Sigmoid colon (tissue), 7 donors: ENCODE results near the gene CLEC9A. TPM values are rescaled to one million over a fixed set of nuclear protein-coding genes. Genes with fewer than 3 reads are reported as not detected.

Experiments used
- DNase-seq: peaks from one replicate; pipeline ENCODE4 v3.0.0-alpha.2; 2019
- H3K27ac ChIP-seq, 4 donors: fragments of 200-600 bp; sonication (generic); one replicate each; pipeline ENCODE4 v1.5.1; 2016 to 2019; ENCODE audit warnings: mild to moderate bottlenecking in 1 of 4
- H3K27me3 ChIP-seq, 3 donors: fragments of 200-600 bp; sonication (generic); one replicate each; pipeline ENCODE4 v1.5.1; 2019; ENCODE audit warnings: mild to moderate bottlenecking in 1 of 3
- H3K36me3 ChIP-seq, 4 donors: fragments of 200-600 bp; sonication (generic); one replicate each; pipeline ENCODE4 v1.5.1; 2016 to 2019
- H3K4me1 ChIP-seq, 4 donors: fragments of 200-600 bp; sonication (generic); one replicate each; pipeline ENCODE4 v1.5.1; 2017 to 2019
- H3K4me3 ChIP-seq, 4 donors: fragments of 200-600 bp; sonication (generic); one replicate each; pipeline ENCODE4 v1.5.1; 2017 to 2019; ENCODE audit warnings: mild to moderate bottlenecking in 2 of 4, moderate library complexity in 1 of 4
- H3K9me3 ChIP-seq, 4 donors: fragments of 200-600 bp in 3 of 4; sonication (generic) in 3 of 4; one replicate each; pipeline versions ENCODE4 v1.5.1 to v1.6.1; 2013 to 2019
- EP300 ChIP-seq, 4 donors: sonication (generic); formaldehyde crosslinking; IDR thresholded peaks; one replicate each; pipeline ENCODE4 v1.6.1; 2017; ENCODE audit warnings: antibody characterized with exemption in 4 of 4
- POLR2A ChIP-seq, 2 donors: fragments of 450-650 bp; IDR thresholded peaks; one replicate each; pipeline ENCODE4 v1.6.1; 2016; ENCODE audit warnings: antibody characterized with exemption in 2 of 2, mild to moderate bottlenecking in 2 of 2, moderate library complexity in 2 of 2
- POLR2AphosphoS5 ChIP-seq, 4 donors: sonication (generic); formaldehyde crosslinking; IDR thresholded peaks; one replicate each; pipeline ENCODE4 v1.6.1; 2017; ENCODE audit warnings: antibody characterized with exemption in 4 of 4
- WGBS, 2 donors: extraction: QIAGEN DNeasy Blood & Tissue Kit; methylation state at CpG; one replicate each; pipeline ENCODE4 v1.1.7; 2013; 5-methylcytosine and 5-hydroxymethylcytosine counted together
- intact Hi-C: fragments of 100-400 bp; cut with DNase I; formaldehyde crosslinking; loops from one replicate; pipeline ENCODE4 v1.15.1; 2023
- polyA plus RNA-seq, 3 donors: library from polyadenylated mRNA; stranded (reverse); fragments of 200-250 nt; gene quantifications; one replicate each; pipeline ENCODE4 v1.2.3, GENCODE V29; 2013
- total RNA-seq, 4 donors: library from RNA; depleted of rRNA; stranded (reverse); fragments of >200 nt; gene quantifications; one replicate each; pipeline ENCODE4 v1.1.0, GENCODE V29; 2016
- TF ChIP-seq, protein P1 (sequence below), 4 experiments: fragments of 450-650 bp in 3 of 4; fragments of 200-600 bp in 1 of 4; IDR thresholded peaks; one replicate each; pipeline ENCODE4 v1.5.1; 2016 to 2019; ENCODE audit warnings: antibody characterized with exemption in 4 of 4, mild to moderate bottlenecking in 3 of 4, moderate library complexity in 2 of 4
- donor health status: healthy with polysubstance abuse.
- donor health status: Bipolar disorder and iron deficiency.
- donor health status: healthy.

Gene CLEC9A
- total and polyA plus RNA-seq, 7 donors, result 0.46 to 1.5 TPM; not detected in 5

DNA sequence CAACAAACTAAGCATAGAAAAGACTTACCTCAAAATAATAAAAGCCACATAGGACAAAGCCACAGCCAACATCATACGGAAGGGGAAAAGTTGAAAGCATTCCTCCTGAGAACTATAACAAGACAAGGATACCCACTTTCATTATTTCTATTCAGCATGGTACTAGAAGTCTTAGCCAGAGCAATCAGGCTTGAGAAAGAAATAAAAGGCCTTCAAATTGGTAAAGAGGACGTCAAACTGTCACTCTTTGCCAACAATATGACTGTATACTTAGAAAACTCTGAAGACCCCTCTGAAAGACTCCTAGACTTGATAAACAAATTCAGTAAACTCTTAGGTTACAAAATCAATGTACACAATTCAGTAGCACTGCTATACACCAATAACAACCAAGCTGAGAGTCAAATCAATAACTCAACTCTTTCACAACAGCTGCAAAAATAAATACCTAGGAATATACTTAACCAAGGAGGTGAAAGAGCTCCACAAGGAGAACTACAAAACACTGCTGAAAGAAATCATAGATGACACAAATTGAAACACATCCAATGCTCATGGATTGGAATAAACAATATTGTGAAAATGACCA, 79.9 kb downstream of the CLEC9A start:
- Histone ChIP-seq H3K27ac (no peak overlapping the region), H3K36me3 (no peaks in the 10 kb centered on the region), H3K27me3 (no peaks in the 10 kb centered on the region), H3K9me3 (no peaks in the 10 kb centered on the region), H3K4me3 (no peak overlapping the region), H3K4me1 (no peaks in the 10 kb centered on the region)
- intact Hi-C loops, result no loop called here
- no peak for DNase-seq
- 82 to 92% methylated on average over 2 of the region's 2 CpGs for WGBS, 2 donors
- no peak for TF ChIP-seq EP300 (IDR thresholded peaks at IDR 0.05)
- TF ChIP-seq, protein P1, sequence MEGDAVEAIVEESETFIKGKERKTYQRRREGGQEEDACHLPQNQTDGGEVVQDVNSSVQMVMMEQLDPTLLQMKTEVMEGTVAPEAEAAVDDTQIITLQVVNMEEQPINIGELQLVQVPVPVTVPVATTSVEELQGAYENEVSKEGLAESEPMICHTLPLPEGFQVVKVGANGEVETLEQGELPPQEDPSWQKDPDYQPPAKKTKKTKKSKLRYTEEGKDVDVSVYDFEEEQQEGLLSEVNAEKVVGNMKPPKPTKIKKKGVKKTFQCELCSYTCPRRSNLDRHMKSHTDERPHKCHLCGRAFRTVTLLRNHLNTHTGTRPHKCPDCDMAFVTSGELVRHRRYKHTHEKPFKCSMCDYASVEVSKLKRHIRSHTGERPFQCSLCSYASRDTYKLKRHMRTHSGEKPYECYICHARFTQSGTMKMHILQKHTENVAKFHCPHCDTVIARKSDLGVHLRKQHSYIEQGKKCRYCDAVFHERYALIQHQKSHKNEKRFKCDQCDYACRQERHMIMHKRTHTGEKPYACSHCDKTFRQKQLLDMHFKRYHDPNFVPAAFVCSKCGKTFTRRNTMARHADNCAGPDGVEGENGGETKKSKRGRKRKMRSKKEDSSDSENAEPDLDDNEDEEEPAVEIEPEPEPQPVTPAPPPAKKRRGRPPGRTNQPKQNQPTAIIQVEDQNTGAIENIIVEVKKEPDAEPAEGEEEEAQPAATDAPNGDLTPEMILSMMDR (IDR thresholded peaks at IDR 0.05), result no peak
- TF ChIP-seq POLR2A (IDR thresholded peaks at IDR 0.05), result no peak
- no peak for TF ChIP-seq POLR2AphosphoS5 (IDR thresholded peaks at IDR 0.05)

DNA sequence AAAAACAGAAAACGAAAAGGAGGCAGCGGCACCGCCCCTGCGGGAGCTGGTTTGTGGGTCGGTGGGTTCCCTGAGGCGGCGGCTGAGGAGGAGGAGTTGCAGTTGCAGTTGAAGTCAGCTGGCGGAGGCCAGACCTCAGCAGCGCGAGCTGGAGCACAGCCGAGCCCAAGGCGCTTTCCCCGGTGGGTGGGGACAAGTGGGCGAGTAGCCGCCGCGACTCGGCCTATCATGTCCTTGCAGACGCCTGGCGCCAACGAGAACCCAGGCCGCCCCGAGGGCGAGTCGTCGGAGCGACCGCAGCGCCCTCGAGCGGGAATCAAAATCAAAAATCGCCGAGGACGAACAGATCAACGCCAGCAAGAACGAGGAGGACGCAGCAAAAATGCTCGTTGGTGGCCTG, 81.0 kb downstream of the CLEC9A start:
- H3K4me3 ChIP-seq, result no peak overlapping the region
- H3K27ac ChIP-seq, result no peak overlapping the region
- TF ChIP-seq, protein P1 (IDR thresholded peaks at IDR 0.05), result no peak
- TF ChIP-seq POLR2AphosphoS5 (IDR thresholded peaks at IDR 0.05) (no peak), POLR2A (IDR thresholded peaks at IDR 0.05) (no peak)
- H3K36me3 ChIP-seq, result no peaks in the 10 kb centered on the region
- H3K27me3 ChIP-seq, result no peaks in the 10 kb centered on the region
- H3K9me3 ChIP-seq, result no peaks in the 10 kb centered on the region
- 92 to 95% methylated on average over 38 of the region's 38 CpGs for WGBS, 2 donors
- intact Hi-C loops, result no loop called here
- H3K4me1 ChIP-seq, result no peaks in the 10 kb centered on the region
- DNase-seq, result no peak

DNA sequence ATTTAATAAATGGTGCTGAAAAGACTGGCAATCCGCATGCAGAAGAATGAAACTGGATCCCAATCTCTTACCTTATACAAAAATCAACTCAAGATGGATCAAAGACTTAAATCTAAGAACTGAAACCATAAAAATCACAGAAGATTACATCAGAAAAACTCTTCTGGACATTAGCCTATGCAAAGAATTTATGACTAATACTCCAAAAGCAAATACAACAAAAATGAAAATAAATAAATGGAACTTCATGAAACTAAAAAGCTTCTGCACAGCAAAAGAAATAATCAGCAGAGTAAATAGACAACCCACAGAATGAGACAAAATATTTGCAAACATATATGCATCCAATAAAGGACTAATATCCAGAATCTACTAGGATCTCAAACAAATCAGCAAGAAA, 82.6 kb downstream of the CLEC9A start:
- Histone ChIP-seq H3K27ac (no peak overlapping the region), H3K4me3 (no peak overlapping the region), H3K4me1 (no peaks in the 10 kb centered on the region), H3K27me3 (no peaks in the 10 kb centered on the region), H3K36me3 (no peaks in the 10 kb centered on the region), H3K9me3 (no peaks in the 10 kb centered on the region)
- TF ChIP-seq, protein P1 (IDR thresholded peaks at IDR 0.05), result no peak
- no peak for TF ChIP-seq POLR2AphosphoS5 (IDR thresholded peaks at IDR 0.05)
- no peak for TF ChIP-seq POLR2A (IDR thresholded peaks at IDR 0.05)
- TF ChIP-seq EP300 (IDR thresholded peaks at IDR 0.05), result no peak
- WGBS, 2 donors, result 92 to 95% methylated on average over 1 of the region's 1 CpG
- no peak for DNase-seq
- intact Hi-C loops, result no loop called here

DNA sequence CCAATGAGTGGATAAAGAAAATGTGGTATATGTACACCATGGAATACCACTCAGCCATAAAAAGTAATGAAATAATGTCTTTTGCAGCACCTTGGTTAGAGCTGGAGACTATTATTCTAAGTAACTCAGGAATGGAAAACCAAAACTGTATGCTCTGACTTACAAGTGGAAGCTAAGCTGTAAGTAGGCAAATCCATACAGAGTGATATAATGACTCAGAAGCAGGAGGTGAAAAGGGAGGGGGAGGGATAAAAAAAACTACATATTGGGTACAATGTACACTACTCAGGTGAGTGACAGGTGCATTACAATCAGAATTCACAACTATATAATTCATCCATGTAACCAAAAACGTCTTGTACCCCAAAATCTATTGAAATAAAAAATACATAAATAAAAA, 83.4 kb downstream of the CLEC9A start:
- intact Hi-C loops, result no loop called here
- no peaks in the 10 kb centered on the region for H3K4me1 ChIP-seq
- WGBS, 2 donors, result 24 to 68% methylated on average over 1 of the region's 1 CpG

More for the DNA sequence above, 83.4 kb downstream of the CLEC9A start:
- Histone ChIP-seq H3K9me3 (no peaks in the 10 kb centered on the region), H3K27ac (no peak overlapping the region), H3K4me3 (no peak overlapping the region), H3K36me3 (no peaks in the 10 kb centered on the region), H3K27me3 (no peaks in the 10 kb centered on the region)
- TF ChIP-seq EP300 (IDR thresholded peaks at IDR 0.05), result no peak
- no peak for TF ChIP-seq POLR2AphosphoS5 (IDR thresholded peaks at IDR 0.05)
- TF ChIP-seq, protein P1 (IDR thresholded peaks at IDR 0.05), result no peak
- TF ChIP-seq POLR2A (IDR thresholded peaks at IDR 0.05), result no peak
- no peak for DNase-seq
